ENCODE measurements around the gene CAMSAP3. TPM values are rescaled to one million over a fixed set of nuclear protein-coding genes. Genes with fewer than 3 reads are reported as not detected.
"Not testable (repeated sequence)": the region's sequence is repeated elsewhere in the genome, so short reads cannot be mapped to it uniquely, and the experiment has no call there.

The CAMSAP3 gene
- total and polyA plus RNA-seq, 11 donors, result 0.04 to 3.7 (median 0.72) TPM

DNA sequence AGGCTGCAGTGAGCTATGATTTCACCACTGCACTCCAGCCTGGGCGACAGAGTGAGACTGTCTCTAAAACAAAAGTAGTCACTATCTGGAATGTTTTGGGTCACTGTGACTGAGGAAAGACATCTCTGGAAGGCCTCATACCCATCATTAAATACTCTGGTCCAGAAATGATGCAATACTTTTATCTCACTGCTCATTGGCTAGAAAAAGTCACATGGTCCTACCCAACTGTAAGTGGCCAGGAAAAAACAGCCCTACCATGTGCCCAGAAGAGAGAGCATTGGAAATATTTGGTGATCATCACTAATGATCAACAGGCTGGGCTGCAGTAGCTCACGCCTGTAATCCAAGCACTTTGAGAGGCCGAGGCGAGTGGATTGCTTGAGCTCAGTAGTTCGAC lies 30.3 kb upstream of the CAMSAP3 start:
- H3K4me3 ChIP-seq, result no peak overlapping the region
- H3K36me3 ChIP-seq, result peaks cover 0 to 21% (median 9%) of the 10 kb centered on the region in 9 donors
- ATAC-seq (no peak), DNase-seq (no peak)
- no peaks in the 10 kb centered on the region for H3K27me3 ChIP-seq
- no peaks in the 10 kb centered on the region for H3K4me1 ChIP-seq
- intact Hi-C loops (cut with DNase I), result loop anchor here in 9 of 10 donors (5.0 to 10.0 kb wide), 6 partner anchors 99 to 239 kb away; partner anchors contain the start of genes TRAPPC5 (in 4 of the 9), MCEMP1 (in 2 of the 9) and RETN (in 1 of the 9)
- 71 to 95% (median 91%) methylated on average over 5 of the region's 5 CpGs for WGBS, 4 donors
- no peak overlapping the region for H3K27ac ChIP-seq
- no peak for TF ChIP-seq POLR2A (IDR thresholded peaks at IDR 0.05)
- TF ChIP-seq, protein P1, sequence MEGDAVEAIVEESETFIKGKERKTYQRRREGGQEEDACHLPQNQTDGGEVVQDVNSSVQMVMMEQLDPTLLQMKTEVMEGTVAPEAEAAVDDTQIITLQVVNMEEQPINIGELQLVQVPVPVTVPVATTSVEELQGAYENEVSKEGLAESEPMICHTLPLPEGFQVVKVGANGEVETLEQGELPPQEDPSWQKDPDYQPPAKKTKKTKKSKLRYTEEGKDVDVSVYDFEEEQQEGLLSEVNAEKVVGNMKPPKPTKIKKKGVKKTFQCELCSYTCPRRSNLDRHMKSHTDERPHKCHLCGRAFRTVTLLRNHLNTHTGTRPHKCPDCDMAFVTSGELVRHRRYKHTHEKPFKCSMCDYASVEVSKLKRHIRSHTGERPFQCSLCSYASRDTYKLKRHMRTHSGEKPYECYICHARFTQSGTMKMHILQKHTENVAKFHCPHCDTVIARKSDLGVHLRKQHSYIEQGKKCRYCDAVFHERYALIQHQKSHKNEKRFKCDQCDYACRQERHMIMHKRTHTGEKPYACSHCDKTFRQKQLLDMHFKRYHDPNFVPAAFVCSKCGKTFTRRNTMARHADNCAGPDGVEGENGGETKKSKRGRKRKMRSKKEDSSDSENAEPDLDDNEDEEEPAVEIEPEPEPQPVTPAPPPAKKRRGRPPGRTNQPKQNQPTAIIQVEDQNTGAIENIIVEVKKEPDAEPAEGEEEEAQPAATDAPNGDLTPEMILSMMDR (IDR thresholded peaks at IDR 0.05), result no peak
- H3K9me3 ChIP-seq, result peaks cover 0 to 2% (median 0%) of the 10 kb centered on the region in 12 donors

DNA sequence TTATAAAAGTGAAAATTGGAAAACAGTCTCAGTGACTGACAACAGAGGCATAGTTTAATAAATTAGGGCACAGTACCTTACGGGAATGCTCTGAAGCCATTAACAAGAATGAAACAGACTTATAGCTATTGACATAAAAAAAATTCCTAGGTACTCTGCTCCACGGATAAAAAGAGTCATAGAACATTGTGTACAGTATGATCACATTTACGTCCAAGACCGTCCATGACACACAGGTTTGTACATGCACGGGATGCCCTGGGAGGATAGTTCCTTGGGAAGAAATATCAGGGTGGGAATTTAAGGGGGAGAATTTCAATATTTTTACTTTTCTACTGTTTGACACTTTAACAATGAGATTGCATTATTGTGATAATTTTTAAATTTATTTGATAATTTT lies 24.9 kb upstream of the CAMSAP3 start:
- WGBS, 4 donors, result 77 to 84% (median 81%) methylated on average over 5 of the region's 5 CpGs
- H3K27me3 ChIP-seq, result no peaks in the 10 kb centered on the region
- DNase-seq (no peak), ATAC-seq (no peak)
- no peak overlapping the region for H3K27ac ChIP-seq
- TF ChIP-seq POLR2A (IDR thresholded peaks at IDR 0.05), result no peak
- TF ChIP-seq, protein P1 (IDR thresholded peaks at IDR 0.05), result no peak
- H3K9me3 ChIP-seq, result no peaks in the 10 kb centered on the region
- H3K4me1 ChIP-seq, result no peaks in the 10 kb centered on the region
- H3K36me3 ChIP-seq, result no peaks in the 10 kb centered on the region
- intact Hi-C loops (cut with DNase I), result loop anchor here in 1 of 10 donors (5.0 kb wide), 1 partner anchor 107 kb away; the partner anchor contains the start of gene MCEMP1
- H3K4me3 ChIP-seq, result no peak overlapping the region

DNA sequence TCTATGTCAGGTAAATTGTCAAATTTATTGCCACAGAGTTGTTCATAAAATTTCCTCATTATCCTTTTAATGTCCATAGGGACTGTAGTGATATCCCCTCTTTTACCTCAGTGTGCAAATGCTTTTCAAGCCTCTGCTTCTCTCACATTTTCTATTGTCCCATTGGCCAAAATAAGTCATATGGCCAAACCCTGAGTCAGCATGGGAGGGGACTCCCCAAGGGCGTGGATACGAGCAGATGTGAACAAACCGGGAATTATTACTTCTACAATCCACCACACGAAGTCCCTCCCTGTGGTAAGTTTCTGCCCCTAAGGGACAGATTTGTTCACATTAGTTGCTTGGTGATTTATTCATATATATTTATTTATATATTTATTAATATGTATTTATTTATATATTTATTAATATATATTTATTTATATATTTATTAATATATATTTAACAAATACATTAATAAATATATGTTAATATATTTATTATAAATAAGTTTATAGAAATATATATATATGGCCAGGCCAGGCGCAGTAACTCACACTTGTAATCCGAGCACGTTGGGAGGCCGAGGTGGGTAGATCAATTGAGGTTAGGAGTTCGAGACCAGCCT lies 20.1 kb upstream of the CAMSAP3 start:
- TF ChIP-seq, protein P1 (IDR thresholded peaks at IDR 0.05), result no peak
- TF ChIP-seq POLR2A (IDR thresholded peaks at IDR 0.05), result no peak
- no peak overlapping the region for H3K27ac ChIP-seq
- no peaks in the 10 kb centered on the region for H3K27me3 ChIP-seq
- H3K36me3 ChIP-seq, result no peaks in the 10 kb centered on the region
- 77 to 82% (median 78%) methylated on average over 9 of the region's 9 CpGs for WGBS, 4 donors
- intact Hi-C loops (cut with DNase I), result no loop called here
- no peaks in the 10 kb centered on the region for H3K4me1 ChIP-seq
- DNase-seq (no peak), ATAC-seq (no peak)
- no peak overlapping the region for H3K4me3 ChIP-seq
- no peaks in the 10 kb centered on the region for H3K9me3 ChIP-seq

DNA sequence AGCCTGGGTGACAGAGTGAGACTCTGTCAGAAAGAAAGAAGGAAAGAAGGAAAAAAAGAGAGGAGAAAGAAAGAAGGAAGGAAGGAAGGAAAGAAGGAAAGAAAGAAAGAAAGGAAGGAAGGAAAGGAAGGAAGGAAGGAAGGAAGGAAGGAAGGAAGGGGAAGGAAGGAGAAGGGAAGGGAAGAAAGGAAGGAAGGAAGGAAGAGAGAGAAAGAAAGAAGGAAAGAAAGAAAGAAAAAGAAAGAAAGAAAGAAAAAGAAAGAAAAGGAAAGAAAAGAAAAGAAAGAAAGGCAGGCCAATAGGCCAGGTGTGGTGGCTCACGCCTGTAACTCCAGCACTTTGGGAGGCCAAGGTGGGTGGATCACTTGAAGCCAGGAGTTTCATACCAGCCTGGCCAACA lies 18.2 kb upstream of the CAMSAP3 start:
- ATAC-seq; H3K27ac ChIP-seq; H3K27me3 ChIP-seq; H3K9me3 ChIP-seq; DNase-seq; H3K4me3 ChIP-seq; H3K36me3 ChIP-seq; intact Hi-C loops (cut with DNase I); H3K4me1 ChIP-seq: not testable (repeated sequence)
- WGBS, 4 donors, result 74 to 95% (median 94%) methylated on average over 1 of the region's 1 CpG

DNA sequence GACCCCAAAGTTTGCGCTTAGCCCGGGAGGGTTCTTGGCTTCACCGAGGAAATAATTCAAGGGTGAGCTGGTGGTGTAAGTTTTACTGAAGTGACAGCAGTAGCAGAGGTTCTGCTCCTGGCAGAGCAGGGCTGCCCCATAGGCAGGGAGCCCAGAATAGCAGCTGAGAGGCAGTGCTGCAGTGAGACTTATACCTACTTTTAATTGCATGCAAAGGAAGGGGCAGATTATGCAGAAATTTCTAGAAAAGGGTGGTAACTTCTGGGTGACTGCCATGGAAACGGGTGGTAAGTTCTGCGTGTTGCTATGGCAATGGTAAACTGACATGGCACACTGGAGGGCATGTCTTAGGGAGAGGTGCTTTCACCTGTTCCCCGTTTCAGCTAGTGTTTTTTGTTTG lies 17.5 kb upstream of the CAMSAP3 start:
- WGBS, 4 donors, result 62 to 70% (median 67%) methylated on average over 6 of the region's 6 CpGs
- H3K27ac ChIP-seq, result no peak overlapping the region
- H3K36me3 ChIP-seq, result no peaks in the 10 kb centered on the region
- intact Hi-C loops (cut with DNase I), result no loop called here
- ATAC-seq, result no peak
- TF ChIP-seq, protein P1 (IDR thresholded peaks at IDR 0.05), result no peak
- TF ChIP-seq POLR2A (IDR thresholded peaks at IDR 0.05), result no peak
- H3K4me1 ChIP-seq, result no peaks in the 10 kb centered on the region
- H3K9me3 ChIP-seq, result no peaks in the 10 kb centered on the region
- H3K4me3 ChIP-seq, result no peak overlapping the region
- no peaks in the 10 kb centered on the region for H3K27me3 ChIP-seq
- no peak for DNase-seq

All from heart left ventricle (tissue), 16 donors.